ENCODE measurements around the gene CNOT4.

DNA sequence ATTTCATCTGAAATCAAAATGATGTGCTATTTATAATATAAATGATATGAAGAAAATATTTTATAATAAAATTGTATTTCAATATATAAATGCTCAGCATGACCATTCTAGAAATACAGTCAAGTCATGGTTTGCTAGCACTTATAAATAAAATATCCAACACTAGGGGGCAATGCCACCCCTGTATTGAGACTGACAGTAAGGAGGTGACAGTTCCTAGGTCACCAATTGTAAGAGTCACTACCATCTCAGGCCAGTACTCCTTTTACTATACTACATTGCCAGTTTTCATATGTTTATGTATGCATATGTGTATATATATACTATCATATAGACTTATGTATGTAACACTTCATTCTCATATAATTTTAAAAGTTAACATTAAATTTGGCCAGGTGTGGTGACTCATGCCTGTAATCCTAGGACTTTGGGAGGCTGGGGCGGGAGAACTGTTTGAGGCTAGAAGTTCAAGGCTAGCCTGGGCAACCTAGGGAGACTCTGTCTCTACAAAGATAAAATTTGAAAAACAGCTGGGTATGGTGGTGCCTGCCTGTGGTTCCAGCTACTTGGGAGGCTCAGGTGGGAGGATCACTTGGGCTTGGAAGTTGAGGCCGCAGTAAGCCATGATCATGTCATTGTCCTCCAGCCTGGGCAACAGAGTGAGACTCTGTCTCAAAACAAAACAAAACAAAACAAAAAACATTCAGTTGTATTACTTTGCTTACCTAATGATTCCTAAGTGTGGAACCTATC lies 2.4 kb upstream of the CNOT4 start:
- TF ChIP-seq, protein P1, sequence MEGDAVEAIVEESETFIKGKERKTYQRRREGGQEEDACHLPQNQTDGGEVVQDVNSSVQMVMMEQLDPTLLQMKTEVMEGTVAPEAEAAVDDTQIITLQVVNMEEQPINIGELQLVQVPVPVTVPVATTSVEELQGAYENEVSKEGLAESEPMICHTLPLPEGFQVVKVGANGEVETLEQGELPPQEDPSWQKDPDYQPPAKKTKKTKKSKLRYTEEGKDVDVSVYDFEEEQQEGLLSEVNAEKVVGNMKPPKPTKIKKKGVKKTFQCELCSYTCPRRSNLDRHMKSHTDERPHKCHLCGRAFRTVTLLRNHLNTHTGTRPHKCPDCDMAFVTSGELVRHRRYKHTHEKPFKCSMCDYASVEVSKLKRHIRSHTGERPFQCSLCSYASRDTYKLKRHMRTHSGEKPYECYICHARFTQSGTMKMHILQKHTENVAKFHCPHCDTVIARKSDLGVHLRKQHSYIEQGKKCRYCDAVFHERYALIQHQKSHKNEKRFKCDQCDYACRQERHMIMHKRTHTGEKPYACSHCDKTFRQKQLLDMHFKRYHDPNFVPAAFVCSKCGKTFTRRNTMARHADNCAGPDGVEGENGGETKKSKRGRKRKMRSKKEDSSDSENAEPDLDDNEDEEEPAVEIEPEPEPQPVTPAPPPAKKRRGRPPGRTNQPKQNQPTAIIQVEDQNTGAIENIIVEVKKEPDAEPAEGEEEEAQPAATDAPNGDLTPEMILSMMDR (IDR thresholded peaks at IDR 0.05; ENCODE audit: low read depth, low read length): peak; percentile 63
- no peak for TF ChIP-seq EZH2phosphoT487 (IDR thresholded peaks at IDR 0.05; ENCODE audit: low read depth)
